ENCODE data around the gene MMP15. TPM values are rescaled to one million over a fixed set of nuclear protein-coding genes. Genes with fewer than 3 reads are reported as not detected.

Gene MMP15
- total RNA-seq, 2 donors from 2014 or later = 2.1 to 3.8 TPM

GRCh38 chr16:58026139-58026704 is 668 bp downstream of the MMP15 start:
- Histone ChIP-seq H3K9me3 (no peaks in the 10 kb centered on the region), H3K27ac (peak overlapping the region; percentile 49 to 72), H3K36me3 (no peaks in the 10 kb centered on the region), H3K4me3 (peak overlapping the region; percentile 91), H3K27me3 (replicated peaks; ENCODE audit: insufficient read depth) (no peaks in the 10 kb centered on the region), H3K4me1 (ENCODE audit: control insufficient read depth in 1 of 2, low read depth in 2 of 2) (peaks cover 21 to 43% of the 10 kb centered on the region in 2 donors)
- DNase-seq (ENCODE audit: low spot score) = no peak
- TF ChIP-seq CTCF (IDR thresholded peaks at IDR 0.05) = no peak
- ATAC-seq (ENCODE audit: insufficient number of reproducible peaks, low FRiP score, low read depth) = no peak

- Histone ChIP-seq H3K9me3 (no peaks in the 10 kb centered on the region), H3K4me1 (ENCODE audit: control insufficient read depth in 1 of 2, low read depth in 2 of 2) (peaks cover 21 to 43% of the 10 kb centered on the region in 2 donors), H3K27me3 (replicated peaks; ENCODE audit: insufficient read depth) (no peaks in the 10 kb centered on the region), H3K36me3 (no peaks in the 10 kb centered on the region), H3K27ac (no peak overlapping the region), H3K4me3 (peak overlapping the region; percentile 91)
- DNase-seq (ENCODE audit: low spot score) (no peak), ATAC-seq (ENCODE audit: insufficient number of reproducible peaks, low FRiP score, low read depth) (no peak)
- TF ChIP-seq CTCF (IDR thresholded peaks at IDR 0.05) = no peak
Measured at GRCh38 chr16:58026705-58027160, 1.2 kb downstream of the MMP15 start.

- TF ChIP-seq CTCF (IDR thresholded peaks at IDR 0.05) = no peak
- no peaks in the 10 kb centered on the region for H3K27me3 ChIP-seq (replicated peaks; ENCODE audit: insufficient read depth)
- H3K36me3 ChIP-seq = no peaks in the 10 kb centered on the region
- H3K4me3 ChIP-seq = peak overlapping the region; percentile 91
- DNase-seq (ENCODE audit: low spot score) = no peak
- H3K9me3 ChIP-seq = no peaks in the 10 kb centered on the region
- H3K27ac ChIP-seq = no peak overlapping the region
- no peak for ATAC-seq (ENCODE audit: insufficient number of reproducible peaks, low FRiP score, low read depth)
- peaks cover 21 to 39% of the 10 kb centered on the region in 2 donors for H3K4me1 ChIP-seq (ENCODE audit: control insufficient read depth in 1 of 2, low read depth in 2 of 2)
Measured at GRCh38 chr16:58027161-58027915, 1.8 kb downstream of the MMP15 start.

- H3K4me1 ChIP-seq (ENCODE audit: control insufficient read depth in 1 of 2, low read depth in 2 of 2) = peaks cover 19 to 33% of the 10 kb centered on the region in 2 donors
- peak overlapping the region; percentile 91 for H3K4me3 ChIP-seq
- no peak for TF ChIP-seq CTCF (IDR thresholded peaks at IDR 0.05)
- H3K27ac ChIP-seq = no peak overlapping the region
- H3K27me3 ChIP-seq (replicated peaks; ENCODE audit: insufficient read depth) = no peaks in the 10 kb centered on the region
- H3K9me3 ChIP-seq = no peaks in the 10 kb centered on the region
- H3K36me3 ChIP-seq = no peaks in the 10 kb centered on the region
- no peak for ATAC-seq (ENCODE audit: insufficient number of reproducible peaks, low FRiP score, low read depth)
- DNase-seq (ENCODE audit: low spot score) = no peak
Measured at GRCh38 chr16:58027916-58028455, 2.4 kb downstream of the MMP15 start.

GRCh38 chr16:58028541-58029070 is 3.1 kb downstream of the MMP15 start:
- no peak for TF ChIP-seq CTCF (IDR thresholded peaks at IDR 0.05)
- Histone ChIP-seq H3K27ac (no peak overlapping the region), H3K36me3 (no peaks in the 10 kb centered on the region), H3K9me3 (no peaks in the 10 kb centered on the region), H3K4me1 (ENCODE audit: control insufficient read depth in 1 of 2, low read depth in 2 of 2) (peaks cover 16 to 30% of the 10 kb centered on the region in 2 donors), H3K27me3 (replicated peaks; ENCODE audit: insufficient read depth) (no peaks in the 10 kb centered on the region), H3K4me3 (no peak overlapping the region)
- ATAC-seq (ENCODE audit: insufficient number of reproducible peaks, low FRiP score, low read depth) (no peak), DNase-seq (ENCODE audit: low spot score) (no peak)

Data from thoracic aorta (tissue), 2 donors.